Ovary (tissue), 9 donors: ENCODE data around the gene ALCAM. TPM values are rescaled to one million over a fixed set of nuclear protein-coding genes. Genes with fewer than 3 reads are reported as not detected.

Experiments used
- DNase-seq, 5 donors: peaks; one replicate each; pipeline ENCODE4 v3.0.0-alpha.2; 2019 to 2020
- H3K27ac ChIP-seq, 2 donors: fragments of 200-600 bp; one replicate each; pipeline versions ENCODE4 v1.5.1 to v1.8.0; 2019 to 2022
- H3K27me3 ChIP-seq: fragments of 200-600 bp; one replicate; pipeline ENCODE4 v1.8.0; 2022
- H3K36me3 ChIP-seq: fragments of 200-600 bp; sonication (generic); one replicate; pipeline ENCODE4 v1.5.1; 2019
- H3K4me1 ChIP-seq: one replicate; pipeline ENCODE4 v1.8.1; 2013; ENCODE audit warnings: mild to moderate bottlenecking, moderate library complexity; ENCODE audit not compliant: insufficient read depth
- H3K4me3 ChIP-seq: fragments of 200-600 bp; sonication (generic); one replicate; pipeline ENCODE4 v1.5.1; 2017
- H3K9me3 ChIP-seq, 2 donors: fragments of 200-600 bp in 1 of 2; sonication (generic) in 1 of 2; one replicate each; pipeline versions ENCODE4 v1.5.1 to v1.8.1; 2013 to 2019; ENCODE audit warnings: mild to moderate bottlenecking in 1 of 2, moderate library complexity in 1 of 2
- CTCF ChIP-seq, 3 donors: fragments of 450-650 bp in 2 of 3; fragments of 200-600 bp in 1 of 3; IDR thresholded peaks; one replicate each; pipeline versions ENCODE4 v1.5.1 to v1.8.0; 2016 to 2022; ENCODE audit warnings: antibody characterized with exemption in 3 of 3, mild to moderate bottlenecking in 1 of 3
- EP300 ChIP-seq: sonication (generic); formaldehyde crosslinking; IDR thresholded peaks from one replicate; pipeline ENCODE4 v1.6.1; 2017; ENCODE audit warnings: antibody characterized with exemption
- POLR2A ChIP-seq: fragments of 450-650 bp; IDR thresholded peaks from one replicate; pipeline ENCODE4 v1.6.1; 2017; ENCODE audit warnings: antibody characterized with exemption, mild to moderate bottlenecking, moderate library complexity
- WGBS, 3 donors: extraction: QIAGEN DNeasy Blood & Tissue Kit in 1 of 3; methylation state at CpG; one replicate each; pipeline versions ENCODE4 v1.1.5 to v1.1.7; 2013 to 2017; 5-methylcytosine and 5-hydroxymethylcytosine counted together
- intact Hi-C, 4 donors: fragments of 100-400 bp; cut with DNase I; formaldehyde crosslinking; loops; one replicate each; pipeline versions ENCODE4 v1.11.0 to v1.15.1; 2022 to 2023
- polyA plus RNA-seq, 2 donors: library from polyadenylated mRNA; stranded (reverse); fragments of 200-250 nt in 1 of 2; fragments of 350-450 nt in 1 of 2; fragmentation: Illumina TruSeq in 1 of 2; extraction: RNeasy Lipid Tissue Mini Kit (QIAGEN cat#74804) in 1 of 2; gene quantifications; one replicate each; pipeline ENCODE4 v1.2.3, GENCODE V29; 2013 to 2014
- total RNA-seq, 7 donors: library from RNA; depleted of rRNA in 2 of 7; stranded (reverse); fragments of >200 nt in 2 of 7; fragmentation: NEBNext Ultra II Directional in 3 of 7; extraction: Animal tissue kit (Norgen Biotek cat#: 25700) in 3 of 7; gene quantifications; one replicate each; pipeline versions ENCODE4 v1.1.0 to v1.2.4, GENCODE V29; 2016 to 2023
- donor health status: DM: no; HTN: no; CAD: no; lungs with moderate emphysema.
- donor health status: DM: no; HTN: no; CAD: no.
- donor health status: Bipolar disorder and iron deficiency.
- donor health status: DM: yes; HTN: yes; CAD: no.
- donor health status: DM: no; HTN: no; CAD: no.
- donor health status: DM: yes; HTN: yes; CAD: no.

ALCAM gene
- total and polyA plus RNA-seq, 9 donors = 25.0 to 279 (median 52.1) TPM

- H3K27ac ChIP-seq = no peak overlapping the region
- intact Hi-C loops = no loop called here
- 84 to 92% (median 89%) methylated on average over 2 of the region's 2 CpGs for WGBS, 3 donors
These were observed 14.9 kb upstream of the ALCAM start for GRCh38 chr3:105351821-105352220.

GRCh38 chr3:105352976-105353375 is 13.7 kb upstream of the ALCAM start:
- intact Hi-C loops = no loop called here
- peaks cover 0 to 5% of the 10 kb centered on the region in 2 donors for H3K9me3 ChIP-seq
- no peaks in the 10 kb centered on the region for H3K27me3 ChIP-seq
- TF ChIP-seq POLR2A (no peak), EP300 (no peak), CTCF (IDR thresholded peaks at IDR 0.05) (no peak)
- H3K4me1 ChIP-seq = no peaks in the 10 kb centered on the region
- no peak overlapping the region for H3K27ac ChIP-seq
- no peak for DNase-seq
- WGBS, 3 donors = 93 to 94% (median 93%) methylated on average over 4 of the region's 4 CpGs
- H3K36me3 ChIP-seq = no peaks in the 10 kb centered on the region
- no peak overlapping the region for H3K4me3 ChIP-seq

More at GRCh38 chr3:105351821-105352220, 14.9 kb upstream of the ALCAM start:
- Histone ChIP-seq H3K9me3 (peaks cover 0 to 5% of the 10 kb centered on the region in 2 donors), H3K4me3 (no peak overlapping the region), H3K4me1 (no peaks in the 10 kb centered on the region), H3K36me3 (no peaks in the 10 kb centered on the region), H3K27me3 (no peaks in the 10 kb centered on the region)
- no peak for TF ChIP-seq POLR2A
- no peak for TF ChIP-seq CTCF (IDR thresholded peaks at IDR 0.05)
- TF ChIP-seq EP300 = no peak
- no peak for DNase-seq

GRCh38 chr3:105353485-105354161 is 13.1 kb upstream of the ALCAM start:
- Histone ChIP-seq H3K4me3 (no peak overlapping the region), H3K9me3 (peaks cover 0 to 5% of the 10 kb centered on the region in 2 donors), H3K4me1 (no peaks in the 10 kb centered on the region), H3K27me3 (no peaks in the 10 kb centered on the region), H3K27ac (no peak overlapping the region), H3K36me3 (no peaks in the 10 kb centered on the region)
- intact Hi-C loops = no loop called here
- TF ChIP-seq POLR2A (no peak), EP300 (no peak), CTCF (IDR thresholded peaks at IDR 0.05) (no peak)
- 55 to 67% (median 65%) methylated on average over 37 of the region's 37 CpGs for WGBS, 3 donors
- peak in 1 of 5 donors; percentile 10 for DNase-seq

GRCh38 chr3:105354429-105354828 is 12.3 kb upstream of the ALCAM start:
- WGBS, 3 donors = 70 to 87% (median 85%) methylated on average over 3 of the region's 3 CpGs
- Histone ChIP-seq H3K27me3 (no peaks in the 10 kb centered on the region), H3K36me3 (no peaks in the 10 kb centered on the region), H3K4me1 (no peaks in the 10 kb centered on the region), H3K4me3 (no peak overlapping the region), H3K9me3 (peaks cover 0 to 5% of the 10 kb centered on the region in 2 donors), H3K27ac (no peak overlapping the region)
- intact Hi-C loops = no loop called here
- TF ChIP-seq CTCF (IDR thresholded peaks at IDR 0.05) (no peak), EP300 (no peak), POLR2A (no peak)
- DNase-seq = no peak
